GM10248 (cell line): ENCODE data around the gene GIPC2.

Experiments
- CTCF ChIA-PET: fragments of 300-600 bp; sonication (Branson Sonifier 250); formaldehyde crosslinking; extraction: SDS; loops from one replicate; lab custom pipeline; 2021; ENCODE audit warnings: antibody characterized with exemption; lab: Yijun Ruan, JAX
- POLR2A ChIA-PET: fragments of 350-650 bp; sonication (Branson Sonifier 250); formaldehyde crosslinking; extraction: SDS; loops from one replicate; lab custom pipeline; 2020; ENCODE audit warnings: antibody characterized with exemption; lab: Yijun Ruan, JAX
- DNase-seq: peaks from one replicate; pipeline ENCODE4 v3.0.0; 2012; ENCODE audit errors: extremely low spot score
- TF ChIP-seq, protein P1 (sequence below): IDR thresholded peaks from 2 replicates; pipeline ENCODE4 v1.5.1; 2012; ENCODE audit warnings: mild to moderate bottlenecking, low read depth; ENCODE audit errors: extremely low read depth, missing control alignments, control extremely low read depth

The GIPC2 gene

DNA sequence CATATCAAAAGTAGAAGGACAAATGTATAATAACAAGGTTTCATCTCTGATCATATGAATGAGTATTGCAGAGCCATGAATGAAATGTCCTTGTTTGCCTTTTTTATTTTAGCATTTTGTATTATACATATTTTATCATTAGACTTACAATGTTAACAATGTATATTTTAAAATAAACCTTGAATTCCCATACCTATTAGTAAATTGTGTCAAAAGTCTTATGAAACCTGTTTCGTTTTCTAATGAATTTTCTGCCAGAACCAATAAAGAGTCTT is 40.4 kb upstream of the GIPC2 start:
- CTCF ChIA-PET, result interaction anchor here (0.9 to 14.3 kb wide), 4 partner anchors 10 to 141 kb away, joined by 3 to 117 read pairs (median 8); partner anchors contain the start of gene FUBP1
- TF ChIP-seq, protein P1, sequence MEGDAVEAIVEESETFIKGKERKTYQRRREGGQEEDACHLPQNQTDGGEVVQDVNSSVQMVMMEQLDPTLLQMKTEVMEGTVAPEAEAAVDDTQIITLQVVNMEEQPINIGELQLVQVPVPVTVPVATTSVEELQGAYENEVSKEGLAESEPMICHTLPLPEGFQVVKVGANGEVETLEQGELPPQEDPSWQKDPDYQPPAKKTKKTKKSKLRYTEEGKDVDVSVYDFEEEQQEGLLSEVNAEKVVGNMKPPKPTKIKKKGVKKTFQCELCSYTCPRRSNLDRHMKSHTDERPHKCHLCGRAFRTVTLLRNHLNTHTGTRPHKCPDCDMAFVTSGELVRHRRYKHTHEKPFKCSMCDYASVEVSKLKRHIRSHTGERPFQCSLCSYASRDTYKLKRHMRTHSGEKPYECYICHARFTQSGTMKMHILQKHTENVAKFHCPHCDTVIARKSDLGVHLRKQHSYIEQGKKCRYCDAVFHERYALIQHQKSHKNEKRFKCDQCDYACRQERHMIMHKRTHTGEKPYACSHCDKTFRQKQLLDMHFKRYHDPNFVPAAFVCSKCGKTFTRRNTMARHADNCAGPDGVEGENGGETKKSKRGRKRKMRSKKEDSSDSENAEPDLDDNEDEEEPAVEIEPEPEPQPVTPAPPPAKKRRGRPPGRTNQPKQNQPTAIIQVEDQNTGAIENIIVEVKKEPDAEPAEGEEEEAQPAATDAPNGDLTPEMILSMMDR, result no peak
- POLR2A ChIA-PET, result interaction anchor here (0.6 to 6.1 kb wide), 12 partner anchors 9 to 332 kb away, joined by 3 to 146 read pairs (median 7); partner anchors contain the start of gene FUBP1
- DNase-seq, result no peak

DNA sequence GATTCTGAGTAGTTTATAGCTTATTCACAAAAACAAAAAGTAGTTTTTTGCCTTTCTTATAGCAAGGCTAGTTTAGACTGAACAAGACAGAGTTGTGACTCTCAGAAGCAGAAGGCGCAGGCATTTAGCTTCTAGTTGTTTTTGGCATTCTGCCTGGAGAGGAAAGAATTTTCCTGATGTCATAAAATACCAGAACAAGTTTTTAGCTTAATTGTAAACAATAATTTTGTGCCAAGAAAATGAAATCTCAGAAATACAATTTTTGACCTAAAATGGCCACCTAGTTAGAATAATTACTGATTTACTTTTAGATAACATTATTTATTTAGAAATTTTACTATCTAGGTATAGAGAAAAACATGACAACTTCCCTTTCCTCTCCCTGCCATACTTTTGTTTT is 40.0 kb upstream of the GIPC2 start:
- TF ChIP-seq, protein P1, result no peak
- POLR2A ChIA-PET, result interaction anchor here (1.8 to 6.1 kb wide), 3 partner anchors 9 to 26 kb away, joined by 9 to 146 read pairs (median 21); partner anchors contain the start of gene FUBP1
- CTCF ChIA-PET, result interaction anchor here (0.9 to 14.3 kb wide), 4 partner anchors 9 to 141 kb away, joined by 3 to 117 read pairs (median 8); partner anchors contain the start of gene FUBP1
- DNase-seq, result no peak

DNA sequence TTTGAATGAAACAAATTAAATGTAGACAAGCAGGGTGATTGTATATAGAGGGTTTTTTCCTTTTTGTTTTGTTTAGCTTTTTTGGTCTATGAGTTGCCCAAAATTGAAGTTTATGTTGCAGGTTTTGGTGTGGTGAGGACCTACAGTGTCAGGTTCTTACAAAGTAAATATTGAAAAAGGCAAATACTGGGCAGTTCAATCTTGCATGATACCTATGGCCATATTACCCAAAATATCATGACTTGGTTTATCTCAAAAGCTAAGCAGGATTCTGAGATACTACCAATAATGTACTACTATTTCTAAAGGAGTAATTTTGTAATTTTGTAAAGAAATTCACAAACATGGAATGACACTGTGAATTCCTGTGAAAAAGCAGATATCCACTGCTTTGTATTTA is 39.2 kb upstream of the GIPC2 start:
- ChIA-PET POLR2A (interaction anchor here (6.1 kb wide), 1 partner anchor 27 kb away, joined by 146 read pairs; the partner anchor contains the start of gene FUBP1), CTCF (interaction anchor here (2.0 to 14.3 kb wide), 2 partner anchors 8 to 28 kb away, joined by 7 to 117 read pairs; partner anchors contain the start of gene FUBP1)
- no peak for DNase-seq
- TF ChIP-seq, protein P1, result no peak

DNA sequence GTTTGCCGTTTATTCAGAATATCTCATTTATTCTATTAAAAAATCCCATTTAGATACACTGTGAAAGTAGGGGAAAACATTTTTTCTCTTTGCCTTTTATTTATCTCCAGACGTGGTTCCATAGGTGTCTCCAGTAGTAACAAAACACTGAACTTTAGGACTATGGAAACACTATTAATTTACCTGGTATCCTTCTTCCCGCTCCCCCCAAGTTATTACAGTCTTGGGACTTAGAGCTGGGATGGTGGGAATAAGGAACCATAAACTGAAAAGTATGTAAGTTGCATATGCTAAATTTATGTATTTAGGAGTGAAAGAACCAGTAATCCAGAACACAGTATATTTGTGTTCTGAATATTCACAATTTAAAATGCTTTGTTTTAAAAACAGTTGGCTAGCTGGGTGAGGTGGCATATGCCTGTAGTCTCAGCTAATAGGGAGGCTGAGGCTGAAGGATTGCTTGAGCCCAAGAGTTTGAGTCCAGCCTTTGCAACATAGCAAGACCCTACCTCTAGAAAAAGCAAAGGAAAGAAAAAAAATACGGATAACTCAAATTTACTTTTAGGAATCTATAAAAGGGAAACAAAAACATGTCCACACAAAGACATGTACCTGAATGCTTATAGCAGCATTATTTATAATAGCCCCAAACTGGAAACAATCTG is 38.0 kb upstream of the GIPC2 start:
- ChIA-PET POLR2A (no interaction called here), CTCF (interaction anchor here (1.0 kb wide), 1 partner anchor 106 kb away, joined by 3 read pairs; no protein-coding TSS in a partner anchor)
- TF ChIP-seq, protein P1, result no peak
- no peak for DNase-seq

DNA sequence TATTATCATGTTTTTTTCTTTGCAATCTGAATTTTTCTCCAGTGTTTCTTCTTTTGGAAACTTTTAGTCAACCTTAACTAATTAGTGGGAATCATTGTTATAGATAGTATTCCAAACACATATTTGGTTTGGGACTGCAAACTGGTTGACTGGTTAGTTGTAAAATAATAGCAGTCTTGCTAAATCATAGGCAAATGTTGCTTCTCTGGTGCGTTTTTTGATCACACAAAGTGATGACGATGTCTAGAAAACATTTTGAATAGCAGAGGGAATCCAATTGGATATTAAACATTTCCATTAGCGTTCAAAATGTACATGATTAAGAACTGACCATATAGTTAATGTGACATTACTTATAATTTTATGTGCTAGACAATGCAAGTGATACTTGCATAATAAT is 36.5 kb upstream of the GIPC2 start:
- TF ChIP-seq, protein P1, result no peak
- POLR2A ChIA-PET, result interaction anchor here (0.9 kb wide), 1 partner anchor 31 kb away, joined by 3 read pairs; the partner anchor contains the start of gene FUBP1
- CTCF ChIA-PET, result no interaction called here
- DNase-seq, result no peak

DNA sequence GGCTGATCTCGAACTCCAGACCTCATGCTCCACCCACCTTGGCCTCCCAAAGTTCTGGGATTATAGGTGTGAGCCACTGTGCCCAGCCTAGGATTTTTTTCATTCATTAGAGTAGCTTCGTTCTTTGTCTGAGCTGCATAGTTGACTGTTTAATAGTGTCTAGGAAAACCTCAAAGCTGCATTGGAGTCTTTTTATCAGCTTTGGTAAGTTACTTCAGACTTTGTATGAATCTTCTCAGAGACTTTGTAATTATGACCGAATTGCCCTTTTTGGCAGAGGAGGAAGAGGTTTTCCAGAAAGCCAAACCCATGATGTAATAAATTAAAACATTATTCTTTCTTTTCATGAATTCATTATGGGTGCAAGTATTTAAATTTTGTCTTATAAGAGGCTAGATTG is 35.9 kb upstream of the GIPC2 start:
- DNase-seq, result no peak
- ChIA-PET CTCF (no interaction called here), POLR2A (interaction anchor here (0.9 kb wide), 1 partner anchor 31 kb away, joined by 3 read pairs; the partner anchor contains the start of gene FUBP1)
- TF ChIP-seq, protein P1, result no peak
